ENCODE measurements around the gene TAGAP.

TAGAP gene

GRCh38 chr6:159071843-159072769, 27.3 kb upstream of the TAGAP start:
- no peak for DNase-seq

GRCh38 chr6:159068904-159069578, 24.2 kb upstream of the TAGAP start:
- no peak for DNase-seq

GRCh38 chr6:159067334-159067733, 22.5 kb upstream of the TAGAP start:
- DNase-seq = no peak

GRCh38 chr6:159066483-159066882, 21.7 kb upstream of the TAGAP start:
- DNase-seq = no peak

GRCh38 chr6:159065759-159066329, 21.1 kb upstream of the TAGAP start:
- no peak for DNase-seq

GRCh38 chr6:159065091-159065490, 20.3 kb upstream of the TAGAP start:
- no peak for DNase-seq

GRCh38 chr6:159064477-159064876, 19.7 kb upstream of the TAGAP start:
- DNase-seq = no peak

- no peak for DNase-seq
These were observed 18.8 kb upstream of the TAGAP start for GRCh38 chr6:159063549-159063948.

- no peak for DNase-seq
These were observed 18.2 kb upstream of the TAGAP start for GRCh38 chr6:159062976-159063375.

- no peak for DNase-seq
These were observed 17.8 kb upstream of the TAGAP start for GRCh38 chr6:159062564-159062945.

GRCh38 chr6:159061805-159062563, 17.2 kb upstream of the TAGAP start:
- no peak for DNase-seq

GRCh38 chr6:159061146-159061545, 16.4 kb upstream of the TAGAP start:
- no peak for DNase-seq

- no peak for DNase-seq
These were observed 15.2 kb upstream of the TAGAP start for GRCh38 chr6:159059885-159060506.

GRCh38 chr6:159059141-159059540, 14.3 kb upstream of the TAGAP start:
- no peak for DNase-seq

GRCh38 chr6:159056899-159057298, 12.1 kb upstream of the TAGAP start:
- DNase-seq = no peak

GRCh38 chr6:159056432-159056831, 11.6 kb upstream of the TAGAP start:
- DNase-seq = no peak

- no peak for DNase-seq
These were observed 11.2 kb upstream of the TAGAP start for GRCh38 chr6:159056003-159056402.

GRCh38 chr6:159053781-159054398, 9.1 kb upstream of the TAGAP start:
- no peak for DNase-seq

- DNase-seq = no peak
These were observed 7.9 kb upstream of the TAGAP start for GRCh38 chr6:159052720-159053119.

- no peak for DNase-seq
These were observed 3.3 kb upstream of the TAGAP start for GRCh38 chr6:159047891-159048685.

GRCh38 chr6:159045801-159046200, 1.0 kb upstream of the TAGAP start:
- DNase-seq = no peak
